Ishikawa (cell line): Measurements from ENCODE around the gene IFI27L2.

Experiments
- CEBPB ChIP-seq: IDR thresholded peaks from 2 replicates; pipeline ENCODE4 v1.6.1; 2012
- CREB1 ChIP-seq: IDR thresholded peaks from 2 replicates; pipeline ENCODE4 v1.6.1; 2012; ENCODE audit warnings: low read depth
- EP300 ChIP-seq: IDR thresholded peaks from 2 replicates; pipeline ENCODE4 v1.6.1; 2012; ENCODE audit warnings: borderline replicate concordance
- FOXM1 ChIP-seq: IDR thresholded peaks from 2 replicates; pipeline ENCODE4 v1.6.1; 2012; ENCODE audit warnings: low read depth, borderline replicate concordance
- NFIC ChIP-seq: IDR thresholded peaks from 2 replicates; pipeline ENCODE4 v1.6.1; 2012
- TAF1 ChIP-seq: IDR thresholded peaks from 2 replicates; pipeline ENCODE4 v1.6.1; 2012; ENCODE audit warnings: low read depth, mild to moderate bottlenecking
- TCF12 ChIP-seq: IDR thresholded peaks from 2 replicates; pipeline ENCODE4 v1.6.1; 2012; ENCODE audit warnings: low read depth
- YY1 ChIP-seq: IDR thresholded peaks from 2 replicates; pipeline ENCODE4 v1.6.1; 2012; ENCODE audit warnings: low read depth
- ZBTB7A ChIP-seq: IDR thresholded peaks from 2 replicates; pipeline ENCODE4 v1.6.1; 2012; ENCODE audit warnings: low read depth
- TF ChIP-seq, protein P1 (sequence below): IDR thresholded peaks from 2 replicates; pipeline ENCODE4 v1.6.1; 2012
- TF ChIP-seq, protein P2 (sequence below): IDR thresholded peaks from 2 replicates; pipeline ENCODE4 v1.6.1; 2012; ENCODE audit warnings: low read depth, mild to moderate bottlenecking
- TF ChIP-seq, protein P3 (sequence below): IDR thresholded peaks from 2 replicates; pipeline ENCODE4 v1.6.1; 2012

DNA sequence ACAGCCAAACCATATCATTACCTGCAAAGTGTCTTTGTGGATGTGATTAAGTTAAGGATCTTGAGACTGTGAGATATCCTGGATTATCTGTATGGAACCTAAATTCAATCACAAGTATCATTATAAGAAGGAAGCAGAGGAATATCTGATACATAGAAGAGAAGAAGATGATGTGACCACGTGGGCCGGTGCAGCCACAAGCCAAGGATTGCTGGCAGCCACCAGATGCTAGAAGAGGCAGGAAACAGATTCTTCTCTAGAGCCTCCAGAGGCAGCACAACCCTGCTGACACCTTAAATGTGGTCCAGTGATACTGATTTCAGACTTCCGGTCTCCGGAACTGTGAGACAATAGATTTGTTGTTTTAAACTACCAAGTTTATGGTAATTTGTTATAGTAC lies 6.1 kb upstream of the IFI27L2 start:
- TF ChIP-seq FOXM1: no peak
- TF ChIP-seq CEBPB: no peak
- no peak for TF ChIP-seq EP300
- TF ChIP-seq, protein P1, sequence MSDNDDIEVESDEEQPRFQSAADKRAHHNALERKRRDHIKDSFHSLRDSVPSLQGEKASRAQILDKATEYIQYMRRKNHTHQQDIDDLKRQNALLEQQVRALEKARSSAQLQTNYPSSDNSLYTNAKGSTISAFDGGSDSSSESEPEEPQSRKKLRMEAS: no peak
- TF ChIP-seq, protein P2, sequence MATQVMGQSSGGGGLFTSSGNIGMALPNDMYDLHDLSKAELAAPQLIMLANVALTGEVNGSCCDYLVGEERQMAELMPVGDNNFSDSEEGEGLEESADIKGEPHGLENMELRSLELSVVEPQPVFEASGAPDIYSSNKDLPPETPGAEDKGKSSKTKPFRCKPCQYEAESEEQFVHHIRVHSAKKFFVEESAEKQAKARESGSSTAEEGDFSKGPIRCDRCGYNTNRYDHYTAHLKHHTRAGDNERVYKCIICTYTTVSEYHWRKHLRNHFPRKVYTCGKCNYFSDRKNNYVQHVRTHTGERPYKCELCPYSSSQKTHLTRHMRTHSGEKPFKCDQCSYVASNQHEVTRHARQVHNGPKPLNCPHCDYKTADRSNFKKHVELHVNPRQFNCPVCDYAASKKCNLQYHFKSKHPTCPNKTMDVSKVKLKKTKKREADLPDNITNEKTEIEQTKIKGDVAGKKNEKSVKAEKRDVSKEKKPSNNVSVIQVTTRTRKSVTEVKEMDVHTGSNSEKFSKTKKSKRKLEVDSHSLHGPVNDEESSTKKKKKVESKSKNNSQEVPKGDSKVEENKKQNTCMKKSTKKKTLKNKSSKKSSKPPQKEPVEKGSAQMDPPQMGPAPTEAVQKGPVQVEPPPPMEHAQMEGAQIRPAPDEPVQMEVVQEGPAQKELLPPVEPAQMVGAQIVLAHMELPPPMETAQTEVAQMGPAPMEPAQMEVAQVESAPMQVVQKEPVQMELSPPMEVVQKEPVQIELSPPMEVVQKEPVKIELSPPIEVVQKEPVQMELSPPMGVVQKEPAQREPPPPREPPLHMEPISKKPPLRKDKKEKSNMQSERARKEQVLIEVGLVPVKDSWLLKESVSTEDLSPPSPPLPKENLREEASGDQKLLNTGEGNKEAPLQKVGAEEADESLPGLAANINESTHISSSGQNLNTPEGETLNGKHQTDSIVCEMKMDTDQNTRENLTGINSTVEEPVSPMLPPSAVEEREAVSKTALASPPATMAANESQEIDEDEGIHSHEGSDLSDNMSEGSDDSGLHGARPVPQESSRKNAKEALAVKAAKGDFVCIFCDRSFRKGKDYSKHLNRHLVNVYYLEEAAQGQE: no peak
- TF ChIP-seq, protein P3, sequence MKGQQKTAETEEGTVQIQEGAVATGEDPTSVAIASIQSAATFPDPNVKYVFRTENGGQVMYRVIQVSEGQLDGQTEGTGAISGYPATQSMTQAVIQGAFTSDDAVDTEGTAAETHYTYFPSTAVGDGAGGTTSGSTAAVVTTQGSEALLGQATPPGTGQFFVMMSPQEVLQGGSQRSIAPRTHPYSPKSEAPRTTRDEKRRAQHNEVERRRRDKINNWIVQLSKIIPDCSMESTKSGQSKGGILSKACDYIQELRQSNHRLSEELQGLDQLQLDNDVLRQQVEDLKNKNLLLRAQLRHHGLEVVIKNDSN: no peak
- no peak for TF ChIP-seq NFIC
- no peak for TF ChIP-seq CREB1
- TF ChIP-seq YY1: no peak
- no peak for TF ChIP-seq TAF1
- TF ChIP-seq ZBTB7A: no peak
- no peak for TF ChIP-seq TCF12
